Activated CD8-positive, alpha-beta memory T cell treated with anti-CD3 and anti-CD28 coated beads, Interleukin-2, amount 50 U/mL, for 24 hours (primary cell): ENCODE results near the gene SFRP2.

Experiments used
- DNase-seq: peaks from one replicate; pipeline ENCODE4 v3.0.0-alpha.2; 2020; ENCODE audit errors: extremely low read depth

SFRP2 gene

DNA sequence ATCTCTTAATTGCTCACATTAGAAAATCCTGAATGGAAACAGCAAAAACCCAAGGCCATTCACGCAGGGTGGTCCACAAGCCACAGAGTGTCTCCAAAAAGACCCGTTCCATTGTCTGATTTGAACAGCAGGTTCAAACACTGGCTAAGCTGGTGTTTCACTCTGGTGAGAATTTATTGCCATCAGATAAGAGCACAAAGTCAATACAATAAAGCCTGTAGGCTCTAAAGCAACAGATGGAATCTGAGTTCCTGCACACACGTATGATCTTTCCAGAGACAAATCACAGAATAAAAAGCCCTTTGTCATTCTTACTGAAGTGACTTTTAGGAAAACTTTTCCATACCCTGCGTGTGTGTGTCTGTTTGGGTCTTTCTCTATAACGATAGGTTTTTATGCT is 5.1 kb upstream of the SFRP2 start:
- DNase-seq, result no peak

DNA sequence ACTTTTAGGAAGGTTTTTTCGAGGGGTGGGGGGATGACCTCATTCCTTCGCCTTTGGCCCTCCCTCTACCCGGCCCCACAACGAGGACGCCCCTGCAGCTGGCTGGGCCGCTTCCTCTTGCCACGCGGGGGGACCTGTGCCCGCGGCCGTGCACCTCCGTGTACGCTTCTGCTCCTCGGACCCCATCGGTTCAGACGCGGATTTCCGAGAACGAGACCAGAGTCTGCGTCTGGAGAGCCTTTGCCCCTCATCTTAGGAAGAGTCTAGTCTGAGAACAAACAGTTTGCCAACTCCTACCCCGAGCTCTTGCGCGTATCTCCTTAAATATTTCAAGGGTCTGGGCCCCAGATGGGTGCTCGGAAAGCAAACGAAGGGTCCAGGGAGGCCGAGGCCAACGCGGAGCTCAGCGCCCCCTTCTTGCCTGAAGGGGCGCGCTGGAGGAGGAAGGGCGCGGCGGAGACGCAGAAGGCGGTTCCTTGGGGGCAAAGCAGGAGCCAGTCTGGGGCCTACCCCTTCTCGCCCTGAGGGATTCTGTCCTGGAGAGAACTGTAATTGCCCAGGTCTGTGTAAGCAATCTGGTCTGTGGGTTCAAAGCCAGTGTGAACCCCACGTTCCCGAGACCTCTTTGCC is 3.9 kb upstream of the SFRP2 start:
- DNase-seq, result no peak

DNA sequence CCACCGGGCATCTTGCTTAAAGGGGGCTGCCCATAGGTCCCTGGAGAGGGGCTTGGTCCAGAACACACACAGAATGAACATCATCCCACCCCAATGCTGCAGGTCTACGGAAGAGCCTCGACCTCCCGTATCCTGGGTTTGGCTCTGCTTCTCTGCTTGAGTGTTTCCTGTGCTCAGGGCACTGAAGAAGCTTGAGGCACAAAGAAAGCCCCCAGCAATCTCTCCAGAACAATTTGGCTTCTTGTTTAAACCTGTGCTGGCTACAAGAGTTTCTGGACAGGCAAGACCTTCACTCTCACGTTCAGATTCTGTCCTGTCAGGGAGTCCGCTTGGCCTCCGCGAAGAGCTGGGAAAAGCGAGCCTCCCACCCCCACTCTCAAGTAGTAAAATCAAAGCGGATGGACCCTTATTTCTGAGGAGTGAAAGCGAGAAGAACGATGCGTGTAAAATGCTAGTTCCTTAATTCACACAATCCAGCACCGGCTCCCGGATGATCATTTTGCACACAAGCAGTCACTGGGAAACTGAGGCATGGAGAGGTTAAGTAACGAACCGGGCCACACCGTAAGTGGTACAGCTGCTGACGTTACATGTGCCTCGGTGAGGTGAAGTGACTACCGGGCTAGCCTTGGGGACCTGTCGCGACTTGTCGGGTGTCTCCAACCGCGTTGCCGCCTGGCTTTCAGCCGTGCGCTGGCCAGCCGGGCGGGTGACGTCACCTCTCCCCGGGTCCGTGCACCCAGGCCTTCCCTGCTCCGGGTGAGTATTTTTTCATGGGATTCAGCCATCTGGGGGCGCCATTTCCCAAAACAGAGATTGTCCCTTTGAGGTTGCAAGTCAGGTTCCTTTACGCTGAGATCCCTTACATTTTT is 3.1 kb upstream of the SFRP2 start:
- no peak for DNase-seq

DNA sequence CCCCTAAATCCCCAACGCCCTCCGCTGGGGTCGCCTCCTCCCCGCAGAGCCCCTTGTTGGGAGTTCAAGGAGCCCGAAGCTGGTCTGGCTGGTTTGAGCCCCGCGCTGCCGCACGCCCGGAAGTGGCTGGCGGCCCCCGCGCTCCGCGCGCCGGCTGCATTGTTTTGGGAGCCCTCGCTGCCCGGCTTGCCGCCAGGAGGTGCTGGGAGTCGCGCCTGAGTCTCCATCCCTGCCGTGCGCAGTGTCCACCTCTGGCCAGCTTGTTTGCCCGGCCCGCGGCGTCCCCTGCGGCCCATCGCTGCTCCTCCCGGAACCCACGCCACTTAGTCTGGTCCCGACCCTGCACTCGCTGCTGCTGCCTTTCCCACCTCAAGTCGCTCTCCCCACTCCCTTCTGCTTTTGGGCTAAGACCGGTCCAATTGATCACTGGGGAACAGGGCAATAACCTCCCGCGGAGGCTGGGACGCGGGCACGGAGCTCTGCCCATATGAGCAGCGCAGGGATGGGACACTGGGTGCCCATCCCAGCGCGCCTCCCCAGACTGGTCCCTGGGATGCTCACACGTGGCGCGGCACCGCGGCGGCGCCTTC is 2.2 kb upstream of the SFRP2 start:
- DNase-seq, result no peak

DNA sequence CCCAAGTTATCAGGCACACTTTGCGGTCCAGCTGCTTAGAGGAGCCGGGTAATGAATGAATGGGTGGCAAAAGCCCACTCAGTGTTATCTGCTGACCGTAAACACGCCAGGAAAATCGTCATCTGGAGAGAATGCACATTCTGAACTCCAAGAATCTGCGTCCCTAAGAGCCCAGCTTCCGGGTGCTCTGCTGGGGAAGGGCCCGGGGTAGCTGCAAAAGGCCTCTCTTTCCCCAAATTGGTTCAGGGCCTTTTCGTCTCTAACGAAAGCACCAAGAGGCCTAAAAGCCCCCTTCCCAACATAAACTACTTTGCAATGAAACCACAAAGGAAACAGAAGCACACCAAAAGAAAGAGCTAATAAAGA is 1.6 kb upstream of the SFRP2 start:
- no peak for DNase-seq

DNA sequence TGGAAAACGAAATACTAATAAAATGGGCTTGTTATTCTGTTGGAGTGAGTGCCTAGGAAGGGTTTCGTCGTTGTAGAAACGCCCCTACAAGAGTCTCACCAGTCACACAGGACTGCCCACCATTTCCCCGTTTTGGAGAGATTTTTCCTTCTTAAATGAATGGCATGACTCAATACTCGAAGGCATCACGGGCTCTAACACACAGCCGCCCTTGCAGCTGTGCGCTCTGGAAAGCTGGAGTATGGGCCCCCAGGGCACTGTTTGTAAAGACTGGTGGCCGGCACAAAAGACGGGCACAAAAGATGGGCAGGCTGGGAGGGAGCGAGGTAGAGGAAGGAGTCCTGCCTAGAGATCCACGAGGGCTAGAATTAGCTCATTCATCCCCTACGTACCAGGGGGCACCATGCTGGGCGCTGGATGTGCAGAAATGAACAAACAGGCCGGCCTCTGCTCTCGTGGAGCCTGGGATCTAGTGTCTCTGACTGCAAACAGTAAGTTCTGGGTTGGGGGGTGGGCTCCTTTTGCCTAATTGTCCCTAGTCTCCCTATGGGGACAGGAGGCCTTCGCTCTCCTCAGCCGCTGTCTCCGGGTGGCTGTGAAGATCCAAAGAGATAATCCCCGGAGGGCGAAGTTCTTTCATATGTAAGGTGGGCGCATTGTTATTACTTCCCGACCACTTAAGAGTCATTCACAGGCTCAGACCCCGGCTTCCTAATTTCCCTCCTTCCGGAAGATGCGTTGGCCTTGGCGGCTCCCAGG is 1.0 kb upstream of the SFRP2 start:
- DNase-seq, result no peak

DNA sequence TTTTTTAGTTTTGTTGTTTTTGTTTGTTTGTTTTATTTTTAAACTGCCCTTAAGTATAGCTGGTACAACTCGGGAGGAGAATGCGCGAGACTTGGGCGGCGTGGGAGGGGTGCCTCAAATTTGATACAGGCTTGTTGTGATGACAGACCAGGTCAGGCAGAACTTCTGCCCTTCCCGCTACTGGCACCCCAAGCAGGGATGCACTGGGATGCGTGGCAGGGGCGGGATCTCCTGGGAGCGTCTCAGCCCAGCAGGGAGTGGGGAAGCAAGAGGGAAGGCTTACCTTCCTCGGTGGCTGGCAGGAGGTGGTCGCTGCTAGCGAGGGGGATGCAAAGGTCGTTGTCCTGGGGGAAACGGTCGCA is 851 bp downstream of the SFRP2 start:
- DNase-seq, result no peak

DNA sequence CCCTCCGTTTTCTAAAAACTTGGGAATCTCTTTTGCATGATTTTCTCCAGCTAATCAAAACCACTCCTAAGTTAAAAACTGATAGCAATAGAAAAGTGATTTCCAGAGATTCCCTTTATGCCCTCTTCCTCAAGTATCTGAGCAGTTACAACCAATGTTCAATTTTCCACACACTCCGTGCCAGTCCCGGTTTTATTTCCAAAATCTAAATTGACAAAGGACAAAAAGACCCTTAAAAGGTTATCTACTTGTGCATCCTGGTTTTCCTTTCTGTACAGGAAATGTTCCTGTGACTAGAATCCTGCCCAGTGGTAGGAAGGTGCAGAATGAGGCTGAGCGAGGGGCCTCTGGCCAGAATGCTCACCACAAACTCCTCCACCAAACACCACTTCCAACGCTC is 1.3 kb downstream of the SFRP2 start:
- no peak for DNase-seq

DNA sequence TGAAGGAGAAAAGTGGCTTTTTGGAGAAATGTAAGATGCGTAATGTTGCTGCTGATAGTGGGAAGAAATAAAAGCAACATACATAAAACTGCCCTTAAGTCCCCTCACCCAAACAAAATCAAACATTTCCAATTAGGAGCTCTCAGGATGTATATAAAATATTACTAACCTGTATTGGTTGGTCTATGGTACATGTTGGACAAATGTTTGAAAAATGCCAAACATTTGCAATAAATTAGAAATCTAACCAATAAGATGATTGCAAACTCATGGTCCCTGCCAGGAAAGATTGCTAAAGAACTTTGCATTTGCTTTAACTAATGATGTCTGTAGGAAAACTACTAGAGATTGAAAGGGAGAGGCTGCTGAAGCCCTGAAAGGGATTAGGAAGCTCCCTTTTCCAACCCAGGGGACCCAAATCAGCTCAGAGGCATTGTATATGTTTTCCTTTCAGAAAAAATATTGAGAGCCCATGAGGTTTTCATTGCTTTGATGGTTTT is 1.8 kb downstream of the SFRP2 start:
- DNase-seq, result no peak

DNA sequence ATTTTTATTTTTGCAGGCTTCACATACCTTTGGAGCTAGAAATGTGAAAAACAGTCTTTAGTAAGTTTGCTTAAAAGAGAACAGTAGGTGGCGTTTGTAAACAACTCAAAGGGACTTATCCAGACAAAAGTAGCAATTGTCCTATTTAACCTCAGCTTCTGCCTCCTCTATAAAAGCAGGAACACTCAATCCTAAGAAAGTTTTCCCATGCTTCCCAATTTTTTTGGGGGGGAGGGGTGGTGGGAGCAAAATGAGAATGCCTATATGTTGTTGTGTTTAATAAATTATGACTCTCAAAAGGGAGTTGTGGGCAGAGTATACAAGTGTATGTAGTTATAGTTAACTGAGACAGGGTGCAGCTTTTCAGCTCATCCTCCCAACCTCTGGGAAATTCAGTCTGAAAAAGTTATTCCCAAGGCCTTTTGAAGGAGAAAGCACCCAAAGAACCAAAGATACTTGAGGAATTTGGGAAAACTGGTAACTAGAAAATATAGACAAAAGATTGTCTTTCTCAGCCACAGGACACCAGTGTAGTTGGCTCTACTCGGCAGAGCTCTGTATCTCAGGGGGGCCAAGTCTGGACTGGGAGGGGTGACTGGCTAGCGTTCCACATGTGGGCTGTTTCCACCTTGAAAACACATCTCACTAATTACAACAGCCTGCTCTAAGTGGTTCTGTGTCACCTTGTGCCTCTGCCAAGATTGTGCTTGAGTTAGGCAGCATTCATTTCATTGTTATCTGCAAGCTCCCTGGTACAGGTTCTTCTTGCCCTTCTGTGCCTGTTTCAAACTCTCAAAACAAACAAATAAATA is 2.8 kb downstream of the SFRP2 start:
- DNase-seq, result no peak

DNA sequence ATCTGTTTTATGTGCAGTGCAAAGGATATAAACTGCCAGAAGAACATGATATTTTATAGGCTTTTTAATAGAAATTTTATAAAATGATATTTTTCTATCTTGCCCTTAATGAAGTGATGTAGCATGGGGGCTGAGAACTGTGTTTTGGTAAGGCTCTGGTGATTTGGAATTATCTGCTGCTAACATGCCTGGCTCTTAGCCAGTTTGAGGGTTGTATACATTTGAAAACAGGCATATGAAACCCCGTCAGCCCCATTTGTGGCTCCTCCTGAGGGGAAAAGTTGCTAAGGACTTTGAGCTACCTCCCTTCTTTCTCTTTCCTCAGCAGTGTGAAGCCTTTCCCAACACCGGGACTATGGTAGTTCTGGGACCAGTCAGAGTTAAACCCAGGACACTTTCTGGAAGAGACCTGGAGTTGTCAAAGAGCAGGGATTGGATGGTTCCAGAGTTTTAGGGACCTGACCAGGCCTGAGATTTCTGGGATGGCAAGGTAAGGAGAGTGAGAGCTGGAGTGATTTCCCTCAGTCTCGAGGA is 4.7 kb downstream of the SFRP2 start:
- DNase-seq, result no peak

DNA sequence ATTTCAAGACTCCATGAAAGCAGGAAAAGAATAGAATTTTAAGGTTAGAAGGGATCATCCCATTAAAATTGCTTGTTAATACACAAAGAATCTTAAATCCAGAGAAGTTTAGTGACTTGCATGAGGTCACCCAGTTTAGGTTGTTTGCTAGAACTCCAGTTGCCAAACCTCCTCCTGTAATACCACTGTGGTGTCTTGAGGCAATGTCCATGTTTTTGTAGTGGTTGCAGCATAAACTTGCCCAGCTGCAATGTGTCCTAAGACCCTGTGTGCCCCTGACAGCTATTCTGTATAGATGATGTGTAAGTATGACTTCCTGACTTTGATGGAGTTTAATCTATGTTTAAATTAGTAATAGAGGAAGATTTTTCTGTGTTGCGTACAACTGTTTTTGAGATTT is 6.3 kb downstream of the SFRP2 start:
- no peak for DNase-seq

DNA sequence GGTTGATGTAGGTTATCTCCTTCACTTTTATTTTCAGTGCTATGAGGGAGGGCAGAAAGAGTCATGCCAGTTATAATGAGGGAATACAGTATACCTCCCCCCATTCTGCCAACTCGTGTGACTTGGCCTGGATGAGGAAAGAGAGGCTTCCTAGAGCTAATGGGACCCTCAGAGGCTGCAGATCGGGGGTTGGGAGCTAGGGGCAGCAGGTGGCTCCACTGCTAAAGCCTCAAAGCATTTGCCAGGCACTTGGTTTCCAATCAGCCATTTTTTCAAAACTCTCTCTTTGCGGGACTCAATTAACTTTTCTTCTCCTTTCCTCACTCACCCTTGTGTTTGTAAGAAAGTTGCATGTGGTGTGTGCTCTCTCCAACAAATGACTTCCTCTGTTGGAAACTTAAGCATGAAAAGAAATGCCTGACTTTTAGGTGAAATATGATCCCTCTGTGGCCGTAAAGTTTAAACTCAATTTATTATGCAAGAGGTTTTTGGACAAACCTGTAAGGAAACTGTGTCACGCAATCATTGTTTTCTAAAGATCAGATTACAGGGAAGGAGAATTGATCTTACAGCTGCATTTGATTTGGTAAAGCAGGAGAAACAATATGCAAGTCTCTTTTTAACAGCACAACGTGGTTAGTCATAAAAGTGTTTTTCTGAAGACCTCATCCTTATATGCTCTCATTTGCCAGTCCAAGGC is 7.0 kb downstream of the SFRP2 start:
- no peak for DNase-seq

DNA sequence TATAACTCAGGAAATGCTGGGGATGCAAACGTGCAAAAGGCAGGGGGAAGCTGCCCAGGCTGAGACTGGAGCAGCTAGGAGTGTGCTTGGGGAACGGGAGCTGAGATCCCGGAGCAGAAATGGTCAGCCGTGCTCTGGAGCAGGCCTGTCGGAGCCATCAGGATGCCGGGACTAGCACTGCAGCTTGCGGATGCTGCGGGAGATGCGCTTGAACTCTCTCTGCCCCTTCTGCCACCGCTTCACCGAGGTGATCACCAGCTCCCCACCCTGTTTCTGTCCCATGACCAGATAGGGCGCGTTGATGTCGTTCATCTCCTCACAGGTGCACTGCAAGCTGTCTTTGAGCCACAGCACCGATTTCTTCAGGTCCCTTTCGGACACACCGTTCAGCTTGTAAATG is 7.6 kb downstream of the SFRP2 start:
- DNase-seq, result no peak

DNA sequence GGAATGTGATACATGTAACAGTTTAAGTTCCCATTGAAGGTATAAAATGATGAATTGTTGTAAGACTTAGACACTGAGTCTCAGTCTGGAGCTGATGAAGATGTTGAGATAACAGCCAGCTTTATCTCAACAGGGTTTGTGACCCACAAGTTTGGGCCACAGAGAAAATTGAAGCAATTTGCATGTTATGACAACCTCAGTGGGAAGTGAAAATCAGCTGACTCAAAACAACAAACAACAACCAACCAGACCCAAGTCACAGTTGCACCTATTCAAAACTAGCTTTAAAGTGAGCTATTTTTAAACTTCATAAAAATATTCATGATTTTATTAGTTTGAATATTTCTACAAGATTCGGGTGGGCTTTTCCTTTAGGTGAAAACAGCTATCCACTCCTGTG is 8.0 kb downstream of the SFRP2 start:
- no peak for DNase-seq

DNA sequence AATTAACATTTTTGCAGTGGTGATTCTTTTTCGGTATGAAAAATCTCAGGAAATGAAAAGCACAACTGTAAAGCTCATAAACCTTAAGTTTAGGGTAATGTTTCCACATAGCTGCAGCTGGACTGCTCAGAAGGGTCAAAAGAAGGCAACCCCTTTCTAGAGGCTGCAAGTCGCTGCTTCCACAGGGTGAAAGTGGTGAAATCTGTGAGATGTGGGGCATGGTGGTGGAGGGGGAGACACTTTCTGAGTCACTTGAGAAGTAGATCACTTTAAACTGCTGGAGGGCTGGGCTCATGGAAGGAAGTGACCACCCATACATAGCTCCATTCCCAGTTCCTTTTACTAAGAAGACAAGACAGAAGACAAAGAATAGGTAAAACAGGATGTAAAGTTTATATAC is 8.7 kb downstream of the SFRP2 start:
- no peak for DNase-seq

DNA sequence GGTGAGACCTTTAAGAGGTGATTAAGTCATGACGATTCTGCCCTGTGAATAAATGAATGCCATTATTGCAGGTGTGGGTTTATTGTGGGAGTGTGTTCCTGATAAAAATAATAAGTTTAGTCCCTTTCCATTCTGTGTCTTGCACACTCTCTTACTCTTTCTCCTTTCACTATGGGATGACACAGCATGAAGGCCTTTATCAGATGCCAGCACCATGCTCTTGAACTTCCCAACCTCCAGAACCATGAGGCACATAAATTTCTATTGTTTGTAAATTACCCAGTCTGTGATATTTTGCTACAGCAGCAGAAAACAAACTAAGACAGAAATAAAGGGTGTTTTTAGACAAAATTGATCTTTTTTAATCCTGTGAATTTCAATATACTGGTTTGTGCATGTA is 10.5 kb downstream of the SFRP2 start:
- DNase-seq, result no peak

DNA sequence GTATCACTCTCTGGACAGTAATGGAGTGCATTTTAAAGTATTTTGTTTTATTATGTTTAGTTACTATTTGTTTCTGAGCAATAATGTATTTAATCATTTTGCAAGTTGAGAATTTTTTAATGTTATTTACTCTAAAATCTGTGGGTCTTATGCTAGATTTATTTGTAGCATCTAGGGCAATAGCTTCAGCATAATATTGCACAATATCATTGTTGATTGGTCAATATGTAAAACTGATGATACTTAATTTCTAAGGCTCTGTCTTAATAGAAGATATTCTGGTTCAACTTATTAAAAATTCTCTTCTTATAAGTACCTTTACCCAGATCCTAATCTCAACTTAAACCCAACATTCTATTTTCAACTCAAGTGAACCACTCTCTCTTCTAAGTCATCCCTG is 11.5 kb downstream of the SFRP2 start:
- DNase-seq, result no peak

DNA sequence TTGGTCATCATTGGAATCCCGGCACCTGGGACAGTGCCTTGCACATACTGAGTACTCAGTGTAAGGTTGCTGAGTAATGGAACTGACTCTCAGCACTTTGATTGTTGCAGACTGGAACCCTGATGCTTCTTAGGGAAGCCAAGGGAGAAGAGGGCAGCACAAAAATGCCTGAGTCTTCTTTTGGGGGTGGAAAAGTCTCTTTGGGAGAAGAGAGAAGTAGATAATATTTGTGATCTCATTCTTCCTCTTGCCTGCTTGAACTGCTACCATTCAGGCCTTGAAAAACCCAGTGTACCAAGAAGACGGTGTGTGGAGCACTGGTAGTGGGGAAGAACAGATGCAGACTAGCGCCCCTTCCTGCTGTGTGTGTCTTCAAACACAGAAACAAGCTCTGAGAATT is 12.3 kb downstream of the SFRP2 start:
- DNase-seq, result no peak

DNA sequence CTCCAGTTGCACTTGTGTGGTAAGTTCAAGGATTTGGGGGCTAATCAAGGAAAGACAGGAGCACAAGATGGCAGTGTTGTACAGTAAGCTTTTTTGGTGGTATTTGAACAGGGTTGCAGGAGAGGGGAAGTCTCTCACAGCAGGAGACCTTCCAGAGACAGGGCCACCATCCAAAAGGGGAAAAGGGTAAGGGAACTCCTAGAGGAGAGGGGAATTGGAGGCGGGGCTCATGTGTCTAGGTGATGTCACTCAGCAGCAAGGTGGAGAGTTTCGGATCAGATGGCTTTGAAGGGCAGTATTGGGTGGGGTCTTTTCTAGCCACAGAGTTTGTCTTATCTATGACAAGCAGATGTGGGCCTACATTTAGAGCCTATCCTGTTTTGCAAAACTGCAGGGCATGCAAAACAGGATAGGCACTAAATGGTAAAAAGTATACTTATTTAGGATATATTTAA is 15.6 kb downstream of the SFRP2 start:
- DNase-seq, result no peak

DNA sequence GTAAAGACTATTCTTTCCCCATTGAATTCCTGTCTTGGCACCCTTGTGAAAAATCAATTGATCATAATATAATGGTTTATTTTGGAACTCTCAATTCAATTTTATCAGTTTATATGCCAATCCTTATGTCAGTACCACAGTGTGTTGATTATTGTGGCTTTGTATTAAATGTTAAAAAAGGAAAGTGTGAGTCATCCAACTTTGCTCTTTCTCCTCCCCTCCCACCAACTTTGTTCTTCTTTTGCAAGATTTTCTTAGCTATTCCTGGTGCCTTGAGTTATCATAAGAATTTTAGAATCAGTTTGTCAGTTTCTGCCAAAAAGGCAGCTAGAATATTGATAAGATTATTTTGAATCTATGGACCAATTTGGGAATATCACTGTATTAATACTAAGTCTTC is 17.8 kb downstream of the SFRP2 start:
- no peak for DNase-seq
